Measurements from ENCODE around the gene PDGFA. TPM values are rescaled to one million over a fixed set of nuclear protein-coding genes. Genes with fewer than 3 reads are reported as not detected.

The PDGFA gene
- polyA plus RNA-seq, 1 donor from 2014 or later: not detected

DNA sequence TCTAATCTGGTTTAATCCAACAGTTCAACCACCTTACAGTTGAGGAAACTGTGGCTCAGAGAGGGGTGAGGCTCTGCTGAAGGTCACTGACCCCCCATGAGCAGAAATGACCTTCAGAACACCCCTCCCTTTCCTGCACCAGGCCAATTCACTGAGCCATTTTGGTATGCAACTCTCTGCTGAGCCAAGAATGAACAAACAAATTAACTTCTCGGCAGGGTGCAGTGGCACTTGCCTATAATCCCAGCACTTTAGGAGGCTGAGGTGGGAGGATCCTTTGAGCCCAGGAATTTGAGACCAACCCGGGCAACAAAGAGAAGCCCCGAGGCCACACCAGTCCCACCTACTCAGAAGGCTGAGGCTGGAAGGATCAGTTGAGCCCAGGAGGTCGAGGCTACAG is 29.8 kb downstream of the PDGFA start:
- H3K4me3 Mint-ChIP-seq: no peak overlapping the region

GRCh38 chr7:486216-486743 is 33.4 kb downstream of the PDGFA start:
- Mint-ChIP-seq H3K36me3 (no peaks in the 10 kb centered on the region), H3K9me3 (peaks cover 0 to 5% (median 0%) of the 10 kb centered on the region in 3 donors), H3K27ac (peak overlapping the region in 1 of 3 donors; percentile 79), H3K4me1 (peaks cover 0 to 1% (median 0%) of the 10 kb centered on the region in 3 donors), H3K27me3 (peaks cover 4% of the 10 kb centered on the region), H3K4me3 (no peak overlapping the region)

More for the DNA sequence above, 29.8 kb downstream of the PDGFA start:
- Mint-ChIP-seq H3K27me3 (peaks cover 4% of the 10 kb centered on the region), H3K9me3 (no peaks in the 10 kb centered on the region), H3K27ac (no peak overlapping the region), H3K4me1 (no peaks in the 10 kb centered on the region), H3K36me3 (peaks cover 2% of the 10 kb centered on the region)

- H3K27ac Mint-ChIP-seq: no peak overlapping the region
- peaks cover 4% of the 10 kb centered on the region for H3K27me3 Mint-ChIP-seq
- H3K36me3 Mint-ChIP-seq: no peaks in the 10 kb centered on the region
- H3K4me3 Mint-ChIP-seq: no peak overlapping the region
- peaks cover 0 to 5% (median 0%) of the 10 kb centered on the region in 3 donors for H3K9me3 Mint-ChIP-seq
- H3K4me1 Mint-ChIP-seq: peaks cover 0 to 1% (median 0%) of the 10 kb centered on the region in 3 donors
Measured at GRCh38 chr7:485188-486081, 34.2 kb downstream of the PDGFA start.

DNA sequence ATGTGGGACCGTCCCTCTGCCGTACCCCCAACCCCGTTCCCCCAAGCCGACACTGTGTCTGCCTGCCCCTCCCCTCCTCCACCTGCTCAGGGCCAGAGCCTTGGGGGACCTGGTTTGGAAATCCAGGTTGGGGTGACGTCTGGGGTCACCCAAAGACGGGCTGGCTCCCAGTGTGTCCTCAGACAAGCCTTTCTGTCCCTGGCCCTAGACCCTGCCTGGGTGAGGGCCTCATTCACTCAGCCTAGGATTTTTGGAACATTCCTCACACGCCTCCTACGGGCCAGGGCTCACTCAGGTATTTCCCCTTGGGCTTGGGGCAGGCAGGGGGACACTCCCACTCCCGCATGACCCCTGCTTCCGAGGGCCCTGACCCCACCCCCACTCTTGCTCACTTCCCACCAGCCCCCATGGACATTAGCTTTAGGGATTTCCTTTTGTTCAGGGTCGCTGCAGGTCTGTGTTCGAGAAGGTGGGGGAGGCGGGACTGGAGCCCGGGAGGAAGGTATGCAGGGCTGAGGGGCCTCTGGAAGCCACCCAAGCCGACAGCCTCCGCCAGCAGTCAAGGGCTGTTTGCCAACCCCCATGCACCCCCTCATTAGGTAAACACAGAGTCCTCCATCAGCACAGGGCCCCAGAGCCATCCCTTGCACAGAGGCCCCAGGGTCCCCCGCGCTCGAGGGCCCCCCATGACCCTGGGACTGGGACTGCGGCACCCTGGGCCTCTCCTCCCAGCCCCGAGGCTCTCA is 35.1 kb downstream of the PDGFA start:
- peaks cover 0 to 1% (median 0%) of the 10 kb centered on the region in 3 donors for H3K4me1 Mint-ChIP-seq
- H3K36me3 Mint-ChIP-seq: no peaks in the 10 kb centered on the region
- peaks cover 4% of the 10 kb centered on the region for H3K27me3 Mint-ChIP-seq
- peaks cover 0 to 5% (median 0%) of the 10 kb centered on the region in 3 donors for H3K9me3 Mint-ChIP-seq
- no peak overlapping the region for H3K27ac Mint-ChIP-seq
- H3K4me3 Mint-ChIP-seq: no peak overlapping the region

DNA sequence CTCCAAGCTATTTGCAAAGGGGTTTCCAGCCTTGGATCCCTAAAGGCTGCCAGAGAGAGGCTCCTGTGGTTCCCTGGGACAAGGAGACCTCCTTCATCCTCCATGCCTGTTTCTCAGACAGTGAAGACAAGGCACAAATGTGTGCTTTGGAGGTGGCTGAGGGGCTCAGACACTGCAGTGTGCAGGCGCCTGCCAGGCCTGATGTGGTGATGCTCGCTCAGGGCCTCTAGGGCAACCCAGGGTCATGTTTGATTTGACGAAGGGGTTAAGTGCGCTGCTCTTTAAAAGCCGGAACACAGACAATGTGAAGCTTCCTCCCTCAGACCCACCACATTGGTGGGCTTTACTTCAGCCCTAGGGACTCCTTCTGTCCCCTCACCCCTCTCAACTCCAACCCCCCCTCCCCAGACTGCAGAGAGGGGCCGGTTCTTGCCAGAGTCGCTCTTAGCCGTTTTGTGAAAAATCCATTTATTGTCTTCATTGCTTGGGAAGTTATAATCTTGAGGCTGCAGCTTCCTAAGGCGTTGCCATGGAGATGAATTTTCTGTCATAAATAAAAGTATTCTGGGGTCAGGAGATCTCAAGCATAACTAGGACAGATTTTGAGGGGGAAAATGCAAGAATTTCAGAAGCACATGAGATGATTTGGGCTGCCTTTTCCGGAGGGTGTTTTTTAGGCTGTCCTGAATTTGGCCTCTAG is 35.8 kb downstream of the PDGFA start:
- Mint-ChIP-seq H3K9me3 (peaks cover 0 to 5% (median 0%) of the 10 kb centered on the region in 3 donors), H3K27ac (no peak overlapping the region), H3K4me1 (peaks cover 0 to 1% (median 0%) of the 10 kb centered on the region in 3 donors), H3K27me3 (peaks cover 7% of the 10 kb centered on the region), H3K4me3 (no peak overlapping the region), H3K36me3 (no peaks in the 10 kb centered on the region)

DNA sequence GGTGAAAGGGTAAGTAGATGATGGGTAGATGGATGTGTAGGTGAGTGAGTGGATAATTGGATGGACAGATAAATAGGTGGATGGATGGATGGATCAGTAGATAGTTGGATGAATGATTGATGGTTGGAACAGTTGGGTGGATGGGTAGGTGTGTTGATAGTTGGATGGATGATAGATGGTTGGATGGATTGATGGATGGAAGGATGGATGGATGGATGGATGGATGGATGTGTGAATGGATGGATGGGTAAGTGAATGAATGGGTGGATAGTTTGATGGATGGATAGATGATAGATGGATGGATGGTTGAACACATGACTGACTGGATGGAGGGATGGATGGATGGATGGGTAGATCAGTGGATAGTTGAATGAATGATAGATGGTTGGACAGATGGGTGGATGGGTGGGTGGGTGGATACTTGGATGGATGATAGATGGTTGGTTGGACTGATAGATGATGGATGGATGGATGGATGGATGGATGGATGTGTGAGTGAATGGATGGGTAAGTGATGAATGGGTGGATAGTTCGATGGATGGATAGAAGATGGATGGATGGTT is 37.0 kb downstream of the PDGFA start:
- H3K9me3 Mint-ChIP-seq: peaks cover 0 to 5% (median 0%) of the 10 kb centered on the region in 3 donors
- no peak overlapping the region for H3K4me3 Mint-ChIP-seq
- peaks cover 0 to 1% (median 0%) of the 10 kb centered on the region in 3 donors for H3K4me1 Mint-ChIP-seq
- H3K36me3 Mint-ChIP-seq: no peaks in the 10 kb centered on the region
- H3K27me3 Mint-ChIP-seq: peaks cover 9% of the 10 kb centered on the region
- peak overlapping the region in 1 of 3 donors; percentile 47 for H3K27ac Mint-ChIP-seq

DNA sequence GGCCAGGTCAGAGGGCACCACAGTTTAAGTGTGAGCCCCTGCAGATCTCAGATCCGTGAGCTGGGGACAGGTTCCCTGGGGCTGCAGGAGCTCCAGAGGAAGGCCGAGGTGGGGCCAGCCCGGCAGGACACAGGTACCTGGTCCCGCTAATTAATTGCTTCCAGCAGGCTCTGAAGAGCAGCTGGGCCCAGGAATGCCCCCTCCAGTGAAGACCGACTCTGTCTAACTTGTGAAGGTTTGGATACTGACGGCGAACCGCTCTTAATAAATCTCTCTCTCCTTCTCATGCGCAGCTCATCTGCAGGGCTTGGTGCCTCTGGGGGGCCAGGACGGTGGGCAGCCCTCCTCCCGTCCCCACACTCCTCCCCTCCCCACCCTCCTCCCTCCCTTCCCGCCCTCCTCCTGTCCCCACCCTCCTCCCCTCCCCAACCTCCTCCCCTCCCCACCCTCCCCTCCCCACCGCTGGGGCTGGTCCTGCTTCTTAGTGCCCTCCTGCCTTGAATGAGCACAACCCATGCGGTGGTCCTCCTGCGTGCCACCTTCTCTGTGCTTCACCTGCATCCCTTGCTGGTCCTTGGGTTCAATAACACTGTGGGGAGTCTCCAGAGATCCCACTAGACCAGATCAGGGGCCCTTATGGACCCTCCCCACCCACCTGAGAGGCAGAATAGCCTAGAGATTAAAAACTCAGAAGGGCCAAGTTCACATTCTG is 38.3 kb downstream of the PDGFA start:
- peaks cover 8% of the 10 kb centered on the region for H3K27me3 Mint-ChIP-seq
- no peak overlapping the region for H3K4me3 Mint-ChIP-seq
- peaks cover 0 to 5% (median 0%) of the 10 kb centered on the region in 3 donors for H3K9me3 Mint-ChIP-seq
- no peak overlapping the region for H3K27ac Mint-ChIP-seq
- H3K4me1 Mint-ChIP-seq: peaks cover 0 to 1% (median 0%) of the 10 kb centered on the region in 3 donors
- no peaks in the 10 kb centered on the region for H3K36me3 Mint-ChIP-seq

DNA sequence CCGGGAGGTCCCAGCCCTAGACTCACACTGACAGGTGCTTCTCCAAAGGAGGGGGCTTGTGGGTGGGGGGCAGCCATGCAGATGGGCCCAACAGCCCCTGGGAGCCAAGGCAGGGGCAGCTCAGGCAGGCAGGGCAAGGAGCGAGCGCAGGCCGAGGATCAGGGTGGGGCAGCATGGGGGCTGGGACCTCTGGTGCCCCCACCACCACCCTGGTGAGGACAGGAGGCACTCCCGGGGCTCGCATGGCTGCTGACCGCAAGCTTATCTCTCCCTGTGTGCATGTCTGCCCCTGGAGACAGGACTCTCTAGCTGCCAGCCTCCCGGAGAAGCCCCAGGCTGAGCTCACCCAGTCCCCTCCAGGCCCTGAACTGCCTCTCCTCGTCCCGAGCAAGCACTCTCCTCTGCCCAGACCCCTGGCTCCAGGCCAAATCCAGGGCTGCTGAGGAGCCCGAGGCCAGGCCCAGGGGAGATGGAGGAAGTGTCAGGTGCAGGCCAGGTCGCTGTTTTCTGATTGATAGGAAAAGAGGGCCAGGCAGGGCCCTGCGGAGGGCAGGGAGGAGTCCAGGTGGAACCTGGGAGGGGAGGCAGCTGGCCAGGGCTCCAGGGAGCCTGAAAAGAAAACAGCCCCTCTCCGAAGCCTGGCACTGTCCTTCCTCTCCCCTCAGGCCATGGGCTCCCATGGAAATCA is 39.0 kb downstream of the PDGFA start:
- Mint-ChIP-seq H3K9me3 (peaks cover 0 to 5% (median 0%) of the 10 kb centered on the region in 3 donors), H3K36me3 (no peaks in the 10 kb centered on the region), H3K27ac (no peak overlapping the region), H3K4me3 (no peak overlapping the region), H3K27me3 (peaks cover 5% of the 10 kb centered on the region), H3K4me1 (peaks cover 0 to 1% (median 0%) of the 10 kb centered on the region in 3 donors)

DNA sequence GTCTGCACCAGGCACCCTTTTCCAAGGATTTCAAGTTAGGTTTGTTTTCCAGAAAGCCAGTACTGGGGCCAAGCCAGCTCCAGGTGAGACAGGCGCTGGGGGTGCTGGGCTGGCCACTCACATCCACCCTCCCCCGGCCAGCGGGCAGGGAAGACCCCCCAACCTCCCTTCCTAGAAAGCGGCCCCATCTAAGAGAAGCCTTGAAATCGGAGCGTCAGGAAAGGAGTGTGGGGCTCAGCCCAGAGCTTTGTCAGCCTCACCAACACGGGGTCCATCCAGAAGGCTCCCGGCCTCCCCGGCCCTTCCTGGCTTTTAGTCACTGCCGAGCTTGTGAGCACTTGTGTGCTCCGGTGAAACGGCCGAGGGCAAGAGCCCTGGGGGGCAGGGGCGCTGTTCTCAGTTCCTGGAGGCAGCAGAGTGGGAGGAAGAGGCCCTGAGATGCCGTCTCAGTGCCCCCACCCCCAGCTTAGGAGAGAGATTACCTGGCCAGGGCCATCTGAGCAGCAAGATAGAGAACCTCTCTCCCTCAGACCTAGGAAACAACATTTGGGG is 39.6 kb downstream of the PDGFA start:
- Mint-ChIP-seq H3K9me3 (peaks cover 0 to 5% (median 2%) of the 10 kb centered on the region in 3 donors), H3K4me3 (no peak overlapping the region), H3K27ac (no peak overlapping the region), H3K36me3 (no peaks in the 10 kb centered on the region), H3K27me3 (peaks cover 5% of the 10 kb centered on the region), H3K4me1 (peaks cover 0 to 1% (median 0%) of the 10 kb centered on the region in 3 donors)

GRCh38 chr7:479115-479947 is 40.3 kb downstream of the PDGFA start:
- Mint-ChIP-seq H3K9me3 (peaks cover 0 to 5% (median 4%) of the 10 kb centered on the region in 3 donors), H3K27ac (no peak overlapping the region), H3K4me3 (no peak overlapping the region), H3K36me3 (no peaks in the 10 kb centered on the region), H3K4me1 (peaks cover 0 to 1% (median 0%) of the 10 kb centered on the region in 3 donors), H3K27me3 (peaks cover 5% of the 10 kb centered on the region)

GRCh38 chr7:477626-478220 is 41.9 kb downstream of the PDGFA start:
- peaks cover 0 to 4% (median 4%) of the 10 kb centered on the region in 3 donors for H3K9me3 Mint-ChIP-seq
- peaks cover 5% of the 10 kb centered on the region for H3K27me3 Mint-ChIP-seq
- H3K4me3 Mint-ChIP-seq: peak overlapping the region in 1 of 4 donors; percentile 27
- no peaks in the 10 kb centered on the region for H3K36me3 Mint-ChIP-seq
- peaks cover 0 to 1% (median 0%) of the 10 kb centered on the region in 3 donors for H3K4me1 Mint-ChIP-seq
- no peak overlapping the region for H3K27ac Mint-ChIP-seq

- Mint-ChIP-seq H3K27ac (no peak overlapping the region), H3K4me3 (no peak overlapping the region), H3K4me1 (no peaks in the 10 kb centered on the region), H3K27me3 (peaks cover 6% of the 10 kb centered on the region), H3K36me3 (no peaks in the 10 kb centered on the region), H3K9me3 (peaks cover 0 to 4% (median 1%) of the 10 kb centered on the region in 3 donors)
Measured at GRCh38 chr7:476736-477360, 42.8 kb downstream of the PDGFA start.
